ENCODE results near the gene HECW1.

DNA sequence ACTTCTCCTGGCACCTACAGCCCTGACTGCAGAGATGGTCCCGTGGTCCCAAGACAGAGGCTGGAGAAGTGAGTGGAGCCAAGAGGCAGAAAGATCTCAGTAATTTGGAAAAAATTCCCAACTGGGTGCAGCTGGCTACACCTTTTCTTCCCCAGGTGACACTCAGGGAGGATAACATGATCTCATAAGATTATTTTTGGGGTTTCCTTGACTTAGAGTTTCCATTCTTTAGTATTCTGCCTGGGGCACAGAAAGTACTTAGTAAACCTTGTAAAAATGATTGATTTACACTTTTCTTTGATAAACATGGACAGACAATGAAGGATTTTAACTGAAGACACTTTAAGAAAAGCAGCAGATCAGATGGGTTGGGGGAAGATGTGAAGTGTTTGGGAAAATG is 38.6 kb downstream of the HECW1 start:
- TF ChIP-seq POLR2AphosphoS5 (IDR thresholded peaks at IDR 0.05; ENCODE audit: borderline replicate concordance, low read depth, low read length) = no peak
- TF ChIP-seq EZH2 (IDR thresholded peaks at IDR 0.05) = no peak

All from SK-N-MC (cell line).